HG03521 (cell line): ENCODE data around the gene AKAP1.

Experiments
- ATAC-seq: cut with Tn5 transposase; IDR thresholded peaks from one replicate; pipeline ENCODE4 v1.9.1; 2021; ENCODE audit warnings: mild to moderate bottlenecking, moderate library complexity; ENCODE audit not compliant: unreplicated experiment

The AKAP1 gene

DNA sequence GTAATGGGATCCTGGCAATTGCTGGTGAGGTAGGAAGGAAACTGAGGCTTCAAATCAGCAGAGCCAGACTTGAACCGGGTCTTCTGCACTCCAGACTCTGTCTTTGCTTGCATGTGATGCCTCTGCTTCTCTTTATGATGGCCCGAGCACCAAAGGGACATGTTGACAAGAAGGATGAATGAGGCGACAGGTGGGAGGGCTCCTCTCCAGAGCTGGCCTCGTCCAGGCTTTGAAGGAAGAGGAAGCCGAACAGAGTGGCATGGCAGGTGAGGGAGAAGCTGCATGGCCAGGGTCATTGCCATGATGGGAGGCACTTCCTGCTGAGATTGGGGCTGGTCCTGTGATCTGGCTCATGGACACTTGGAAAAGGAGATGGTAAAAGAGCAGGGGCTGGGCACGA, 40.8 kb downstream of the AKAP1 start:
- no peak for ATAC-seq

DNA sequence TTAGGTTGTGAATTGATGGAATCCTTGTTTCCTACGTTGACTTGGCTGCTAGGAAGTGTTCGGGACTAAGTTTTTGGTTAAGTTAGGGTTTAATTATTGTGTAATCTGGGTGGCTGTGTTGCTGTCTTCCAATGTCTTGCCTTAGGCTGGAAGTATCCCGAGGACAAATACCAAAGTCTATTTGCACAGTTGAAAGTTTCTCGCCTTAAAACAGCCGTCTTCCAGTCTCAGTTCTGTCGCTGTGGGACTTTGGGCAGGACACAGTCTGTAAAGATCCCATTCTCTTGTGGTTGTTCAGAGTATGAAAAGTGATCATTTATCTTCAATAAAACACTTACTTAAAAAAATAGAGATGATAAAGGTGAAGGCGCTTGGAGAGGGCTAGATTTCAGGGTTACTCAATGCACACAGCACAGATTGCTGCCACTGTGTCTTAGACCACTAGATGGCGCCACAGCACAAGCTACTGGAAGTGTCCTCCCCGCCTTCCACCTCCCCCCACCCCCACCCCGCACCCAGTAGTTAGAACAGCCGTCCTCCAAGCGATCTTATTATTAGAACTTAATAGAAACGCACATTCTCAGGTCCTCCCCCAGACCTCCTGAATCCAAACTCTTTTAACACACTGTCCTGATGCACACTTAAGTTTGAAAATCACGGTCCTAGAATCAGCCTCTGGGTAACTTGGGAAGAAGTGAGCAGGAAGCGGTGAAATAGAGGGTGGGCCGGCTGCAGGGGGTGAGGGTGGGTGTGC, 45.8 kb downstream of the AKAP1 start:
- no peak for ATAC-seq

DNA sequence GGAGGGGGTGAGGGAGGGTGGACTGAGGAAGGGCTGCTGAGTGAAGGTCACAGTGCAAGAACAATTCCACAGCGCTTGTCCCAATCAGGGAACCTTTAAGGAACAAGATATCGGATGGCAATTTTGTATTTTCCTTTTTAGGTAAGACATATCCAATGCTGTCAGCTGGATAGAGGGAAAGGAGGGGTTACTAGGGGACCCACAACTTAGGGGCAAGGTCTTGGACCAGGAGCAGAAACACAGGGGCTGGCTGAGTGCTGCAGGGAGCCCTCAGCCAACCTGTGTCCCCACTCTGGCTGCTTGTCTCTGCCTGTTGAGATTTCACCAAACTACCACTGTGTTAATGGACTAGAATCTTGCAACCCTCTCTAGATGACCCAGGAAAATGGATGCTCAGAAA, 47.6 kb downstream of the AKAP1 start:
- no peak for ATAC-seq

DNA sequence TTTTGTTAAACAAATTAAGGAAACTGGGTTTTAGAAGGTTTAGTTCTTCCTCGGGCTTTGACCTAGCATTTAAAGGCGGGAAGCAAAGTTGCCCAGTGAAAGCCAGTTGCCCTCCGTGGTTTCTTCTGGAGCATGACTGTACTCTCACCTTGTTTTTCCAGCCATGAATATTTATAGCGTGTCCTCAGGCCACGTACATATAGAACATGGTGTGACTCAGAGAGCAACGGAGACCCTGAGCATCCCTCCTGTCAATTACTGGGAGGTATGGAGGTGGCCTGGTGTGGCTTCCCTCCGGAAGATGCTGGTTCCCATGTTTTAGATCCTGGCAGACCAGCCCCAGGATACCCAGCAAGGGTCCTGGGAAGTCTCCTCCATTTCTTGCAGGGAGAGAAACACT, 48.4 kb downstream of the AKAP1 start:
- no peak for ATAC-seq

DNA sequence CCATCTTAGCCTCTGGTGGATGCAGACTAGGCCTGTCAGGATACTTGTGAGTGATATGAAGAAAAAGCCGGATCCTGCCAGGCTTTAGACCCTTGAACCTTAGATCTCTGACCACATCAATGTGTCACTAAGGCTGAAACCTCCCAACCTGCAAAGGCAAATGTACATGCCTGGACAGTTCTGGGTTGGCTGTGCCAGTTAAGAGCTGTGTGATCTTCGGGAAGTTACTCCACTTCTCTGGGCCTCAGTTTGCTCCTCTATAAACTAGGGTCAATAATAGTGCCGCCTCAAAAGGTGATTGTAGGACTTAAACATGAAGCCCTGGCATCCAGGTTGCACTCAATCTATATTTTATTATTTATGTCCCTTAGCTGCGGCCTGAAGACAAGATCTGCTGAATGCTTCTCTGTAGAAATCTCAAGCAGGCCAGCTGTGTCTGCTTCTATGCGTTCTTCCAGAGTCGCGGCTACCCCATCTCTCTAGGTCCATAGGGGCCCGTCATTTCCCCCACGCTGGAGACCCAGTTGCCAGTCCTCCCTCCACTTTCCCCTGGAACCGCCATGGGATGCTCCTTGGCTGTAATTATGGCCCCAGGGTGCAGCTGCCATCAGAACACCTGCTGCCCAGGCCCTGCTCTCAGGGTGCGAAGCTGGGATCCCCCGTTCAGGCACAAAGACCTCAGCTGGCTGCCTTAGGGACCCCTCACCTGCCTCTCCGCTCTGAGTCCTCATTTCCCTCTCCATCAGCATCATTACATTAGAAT, 50.2 kb downstream of the AKAP1 start:
- no peak for ATAC-seq

DNA sequence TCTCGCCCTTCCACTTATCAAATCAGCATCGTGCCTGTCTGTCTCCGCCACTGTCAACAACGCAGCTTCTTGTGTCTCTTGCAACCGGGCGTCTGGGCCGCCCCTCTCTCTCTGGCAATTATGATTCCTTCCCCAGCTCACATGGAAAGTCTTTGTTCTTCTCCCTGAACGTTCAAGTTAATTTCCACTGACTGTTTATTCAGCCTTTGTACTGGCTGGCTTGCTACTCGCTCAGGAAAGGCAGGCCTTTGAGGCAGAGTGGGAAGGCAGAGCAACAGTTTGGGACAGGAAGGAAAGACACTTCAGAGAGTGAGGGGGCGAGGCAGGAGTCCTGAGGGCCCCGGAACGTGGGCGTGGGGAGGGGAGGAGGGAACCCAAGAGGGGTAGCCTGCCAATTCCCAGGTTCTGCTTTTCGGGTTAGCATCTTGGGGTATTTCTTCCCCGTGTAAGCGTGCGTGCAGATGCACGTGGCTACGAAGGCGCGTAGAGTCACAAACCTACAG, 50.8 kb downstream of the AKAP1 start:
- no peak for ATAC-seq

DNA sequence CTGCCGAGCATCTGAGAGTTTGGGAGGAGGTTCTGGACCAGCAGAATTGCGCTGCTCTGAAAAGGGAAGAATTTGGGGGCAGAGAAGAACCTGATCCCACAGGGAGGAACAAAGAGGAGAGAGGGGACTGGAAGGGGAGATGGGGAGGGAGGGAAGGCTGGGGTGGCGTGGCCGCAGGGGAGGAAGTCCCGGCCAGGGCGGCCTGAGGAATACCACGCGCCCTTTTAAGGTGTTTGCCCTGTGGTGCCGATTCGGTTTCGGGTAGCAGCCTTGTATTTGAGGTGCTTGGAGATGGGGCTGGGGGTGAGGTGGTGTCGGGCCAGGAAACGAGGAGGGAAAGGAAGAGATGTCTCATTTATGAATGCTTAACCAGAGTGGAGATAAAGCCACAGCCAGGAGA, 51.3 kb downstream of the AKAP1 start:
- no peak for ATAC-seq

DNA sequence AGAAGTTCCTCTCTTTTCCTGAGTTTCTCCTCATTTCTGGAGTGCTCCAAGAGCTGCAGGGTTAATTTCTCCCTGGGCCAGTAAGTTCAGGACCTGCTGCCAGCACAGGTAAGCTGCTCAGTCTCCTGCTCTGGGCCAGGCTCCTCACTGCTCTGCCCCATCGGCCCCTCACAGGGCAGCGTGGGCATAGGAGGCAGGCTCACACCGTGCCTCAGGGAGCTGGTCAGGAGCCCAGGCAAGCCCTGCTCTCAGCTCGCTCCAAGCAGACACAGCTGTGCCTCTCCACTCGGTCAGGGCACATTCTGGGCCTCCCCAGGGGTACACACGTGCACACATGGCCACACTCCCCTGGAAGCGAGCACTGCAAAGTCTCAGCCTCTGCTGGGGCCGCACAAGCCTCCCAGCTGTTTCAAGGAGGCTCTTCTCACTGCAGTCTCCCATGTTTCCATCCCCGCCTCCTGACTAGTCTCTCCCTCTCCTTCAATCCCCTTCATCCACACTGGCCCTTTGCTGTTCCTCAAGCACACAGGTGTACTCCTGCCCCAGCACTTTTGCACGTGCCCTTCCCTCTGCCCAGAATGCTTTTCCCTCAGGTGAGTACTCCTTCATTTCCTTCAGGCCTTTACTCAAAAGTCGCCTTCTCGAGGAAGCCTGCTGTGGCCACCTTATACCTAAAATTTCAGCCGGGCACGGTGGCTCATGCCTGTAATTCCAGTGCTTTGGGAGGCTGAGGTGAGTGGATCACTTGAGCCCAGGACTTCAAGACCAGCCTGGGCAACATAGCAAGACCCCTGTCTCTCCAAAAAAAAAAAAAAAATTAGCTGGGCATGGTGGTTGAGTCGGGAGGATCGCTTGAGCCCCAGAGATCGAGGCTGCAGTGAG, 53.2 kb downstream of the AKAP1 start:
- no peak for ATAC-seq

DNA sequence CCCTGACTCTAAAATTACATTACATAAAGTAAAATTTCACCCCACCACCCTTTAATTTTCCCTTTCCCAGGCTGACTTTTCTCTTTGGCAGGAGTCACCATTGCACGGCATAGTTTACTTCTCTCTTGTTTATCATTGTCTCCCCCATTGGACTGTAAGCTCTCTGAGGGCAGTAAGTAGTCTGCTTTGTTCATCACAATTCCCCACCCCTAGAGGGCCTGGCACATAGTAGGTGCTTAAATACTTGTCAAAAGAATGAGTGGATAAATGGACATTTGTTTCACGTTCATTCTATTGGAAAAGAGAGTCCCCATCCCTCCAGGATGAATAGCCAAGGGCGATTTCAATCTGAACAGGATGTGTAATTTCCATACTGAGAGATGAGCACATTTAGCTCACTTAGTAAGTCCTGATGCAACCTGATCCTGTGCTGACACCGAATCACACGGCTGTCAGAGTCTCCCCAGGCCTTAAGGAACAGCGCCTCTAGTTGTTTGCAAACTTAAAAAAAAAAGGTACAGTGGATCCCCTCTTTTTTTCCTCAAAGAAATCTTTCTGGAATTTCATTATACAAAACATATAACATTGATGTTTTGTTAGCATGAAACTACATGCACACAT, 54.0 kb downstream of the AKAP1 start:
- no peak for ATAC-seq

DNA sequence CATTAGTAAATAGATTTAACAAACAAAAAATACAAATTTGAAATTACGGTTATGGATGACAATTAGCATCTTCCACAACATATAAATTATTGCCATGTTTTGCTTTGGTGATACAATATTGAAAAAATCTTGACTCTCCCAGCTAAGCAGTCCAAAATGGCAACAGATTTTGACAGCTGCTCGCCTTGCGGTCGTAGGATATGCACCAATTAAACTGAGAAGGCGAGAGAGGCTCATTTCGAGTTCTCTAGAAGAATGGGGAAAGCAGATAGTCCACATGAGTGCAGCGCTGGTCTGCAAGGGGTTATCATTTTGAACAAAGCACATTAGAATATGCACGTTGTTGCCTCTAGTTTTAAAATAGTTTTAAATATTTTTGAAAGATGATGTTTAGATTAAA, 55.3 kb downstream of the AKAP1 start:
- no peak for ATAC-seq

DNA sequence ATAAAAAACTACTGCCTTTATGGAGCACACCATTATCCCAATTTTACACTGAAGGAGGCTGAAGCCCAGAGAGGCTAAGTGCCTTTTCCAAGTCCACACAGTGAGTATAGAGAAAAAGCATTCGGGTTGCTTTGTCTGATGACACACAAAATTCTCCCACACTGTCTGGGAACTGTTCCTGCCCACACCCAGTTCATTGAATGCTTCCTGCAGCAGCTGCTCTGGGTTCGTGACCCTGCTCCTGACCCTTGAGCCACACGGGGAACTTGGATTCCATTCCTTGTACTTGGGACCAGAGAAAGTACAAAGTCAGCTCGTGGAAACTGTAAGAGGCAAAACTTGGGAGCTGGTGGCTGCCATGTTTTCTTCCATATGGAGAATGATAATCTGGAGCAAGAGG, 57.9 kb downstream of the AKAP1 start:
- no peak for ATAC-seq

DNA sequence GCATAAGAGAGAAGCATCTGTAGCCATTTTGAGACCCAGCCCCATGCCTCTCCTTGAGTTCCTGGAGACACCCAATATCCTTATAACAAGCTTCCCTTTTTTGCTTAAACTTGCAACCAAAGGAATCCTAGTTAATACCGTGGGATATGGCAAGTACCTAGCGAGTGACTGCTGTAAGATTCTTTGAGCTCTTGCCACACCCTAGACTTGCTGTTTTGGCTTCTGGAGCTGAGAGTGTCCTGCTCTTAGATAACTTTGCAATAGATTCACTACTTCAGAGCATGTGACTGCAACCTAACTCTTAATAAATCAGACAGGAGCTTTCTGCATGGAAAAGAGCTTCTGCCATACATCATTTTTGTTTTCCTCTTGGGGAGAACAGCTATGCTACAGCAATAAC, 58.3 kb downstream of the AKAP1 start:
- no peak for ATAC-seq

DNA sequence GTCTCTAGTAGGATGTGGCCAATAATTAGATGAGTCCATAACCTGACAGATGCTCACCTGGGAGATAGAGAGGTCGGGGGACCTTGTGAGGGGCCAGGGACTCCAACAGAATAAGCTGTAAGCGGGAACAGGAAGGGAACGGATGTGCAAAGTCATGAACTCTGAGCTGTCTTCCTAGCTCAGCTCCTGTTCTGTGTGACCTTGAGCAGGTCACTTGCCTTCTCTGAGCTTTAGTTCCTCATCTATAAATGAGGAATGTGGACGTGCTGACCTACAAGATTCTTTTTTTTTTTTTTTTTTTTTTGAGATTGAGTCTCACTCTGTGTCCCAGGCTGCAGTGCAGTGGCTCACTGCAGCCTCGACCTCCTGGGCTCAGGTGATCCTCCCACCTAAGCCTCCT, 58.9 kb downstream of the AKAP1 start:
- no peak for ATAC-seq

DNA sequence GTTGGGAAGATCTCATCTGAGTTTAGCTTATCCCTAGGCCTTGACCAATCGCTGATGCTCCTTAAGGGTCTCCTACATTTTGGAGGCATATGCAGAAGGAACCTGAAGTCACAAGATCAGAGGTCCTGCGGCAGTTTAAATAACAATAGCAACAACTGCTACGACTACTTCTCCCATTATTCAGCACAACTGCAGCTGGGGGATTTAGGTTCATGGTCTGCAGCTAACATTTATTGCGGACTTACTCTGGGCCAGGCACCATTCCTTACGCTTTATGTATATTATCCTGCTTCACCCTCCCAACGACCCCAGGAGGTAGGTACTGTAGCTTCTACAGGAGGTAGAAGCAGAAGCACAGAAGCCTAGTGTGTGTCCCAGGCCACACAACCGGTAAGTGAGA, 59.5 kb downstream of the AKAP1 start:
- ATAC-seq, result no peak

DNA sequence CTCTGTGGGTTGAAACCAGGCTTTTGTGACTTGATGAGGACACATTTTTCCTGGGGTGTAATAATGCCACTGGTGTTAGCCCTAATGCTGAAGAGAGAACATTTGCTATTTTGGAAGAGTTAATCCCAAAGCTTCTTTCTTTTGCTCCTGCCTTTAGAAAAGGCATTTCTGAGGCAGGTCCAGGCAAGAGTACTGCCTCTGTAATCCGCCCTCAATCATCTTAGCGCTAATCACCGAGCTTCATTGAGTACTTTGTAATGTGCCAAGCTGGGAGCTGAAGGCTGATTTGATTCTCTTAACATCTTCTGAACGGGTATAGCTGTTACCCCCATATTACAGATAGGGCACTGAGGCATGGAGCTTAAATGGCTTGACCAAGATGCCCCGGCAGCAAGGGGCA, 60.3 kb downstream of the AKAP1 start:
- ATAC-seq, result no peak

DNA sequence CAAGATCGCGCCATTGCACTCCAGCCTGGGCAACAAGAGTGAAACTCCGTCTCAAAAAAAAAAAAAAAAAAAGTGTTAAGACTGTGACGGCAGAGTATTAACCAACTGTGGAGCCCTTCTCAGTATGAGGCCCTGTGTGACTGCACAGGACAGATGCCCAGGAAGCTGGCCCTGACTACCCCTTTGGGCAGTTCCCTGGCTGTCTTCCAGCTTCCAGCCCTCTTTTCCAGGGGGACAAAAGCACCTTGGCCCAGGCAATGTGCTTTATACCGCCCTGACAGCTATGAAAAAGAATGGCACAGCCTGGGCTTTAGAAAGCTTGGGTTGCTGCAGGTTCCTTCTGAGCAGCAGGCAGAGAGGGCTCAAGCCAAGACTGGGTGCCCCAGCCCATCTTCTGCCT, 61.2 kb downstream of the AKAP1 start:
- ATAC-seq, result no peak

DNA sequence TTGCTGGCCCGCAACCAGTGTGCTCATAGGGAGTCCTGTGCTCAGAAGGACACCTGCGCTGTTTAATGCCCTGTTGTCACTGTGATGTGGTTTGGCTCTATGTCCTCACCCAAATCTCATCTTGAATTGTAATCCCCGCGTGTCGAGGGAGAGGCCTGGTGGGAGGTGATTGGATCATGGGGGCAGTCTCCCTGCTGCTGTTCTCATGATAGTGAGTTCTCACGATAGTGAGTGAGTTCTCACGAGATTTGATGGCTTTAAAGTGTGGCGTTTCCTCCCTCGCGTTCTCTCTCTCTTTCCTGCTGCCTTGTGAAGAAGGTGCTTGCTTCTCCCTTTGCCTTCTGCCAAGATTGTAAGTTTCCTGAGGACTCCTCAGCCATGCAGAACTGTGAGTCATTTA, 66.8 kb downstream of the AKAP1 start:
- no peak for ATAC-seq

DNA sequence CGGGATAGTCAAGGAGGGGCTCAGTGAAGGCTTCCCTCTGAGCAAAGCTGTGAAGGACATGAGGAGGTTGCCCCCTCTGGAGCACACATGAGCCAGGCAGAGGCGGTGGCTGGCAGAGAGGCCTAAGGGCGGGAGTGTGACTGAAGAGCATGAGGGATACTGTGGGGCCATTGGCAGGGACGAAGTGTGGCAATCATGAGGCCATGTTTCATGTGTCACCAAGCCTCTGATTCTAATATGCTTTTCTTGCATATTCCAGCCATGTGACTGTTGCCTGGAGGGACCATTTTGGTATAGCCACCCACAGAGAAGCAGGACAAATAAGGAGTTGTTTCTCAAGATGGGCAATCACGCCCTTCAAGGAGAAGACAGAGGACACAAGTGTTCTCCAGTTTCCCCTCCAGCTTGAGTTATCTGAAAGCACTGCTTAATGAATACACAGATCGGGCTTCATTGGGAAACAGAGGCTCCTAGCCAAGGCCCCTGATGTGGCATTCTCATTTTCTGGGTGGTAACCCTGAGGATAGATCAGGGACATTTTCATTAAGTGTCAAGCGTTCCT, 68.0 kb downstream of the AKAP1 start:
- no peak for ATAC-seq

DNA sequence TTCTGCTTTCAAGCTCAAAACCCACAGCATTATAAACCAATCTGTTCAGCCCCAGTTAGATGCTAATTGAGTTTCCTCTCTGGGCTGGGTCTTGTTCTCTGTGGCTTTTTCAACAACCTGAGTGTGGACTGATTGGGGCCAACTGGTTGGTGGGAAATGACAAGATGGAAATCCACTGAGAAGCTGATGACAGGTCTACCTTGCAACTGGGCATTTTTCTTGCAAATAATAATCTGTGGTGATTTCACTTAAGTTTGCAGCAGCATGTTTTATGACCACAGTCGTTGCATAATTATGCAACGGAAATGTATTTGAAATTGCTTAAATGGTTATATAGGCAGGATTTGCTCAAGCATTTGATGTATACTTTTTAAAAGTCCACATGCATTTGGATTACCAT, 69.9 kb downstream of the AKAP1 start:
- ATAC-seq, result no peak

DNA sequence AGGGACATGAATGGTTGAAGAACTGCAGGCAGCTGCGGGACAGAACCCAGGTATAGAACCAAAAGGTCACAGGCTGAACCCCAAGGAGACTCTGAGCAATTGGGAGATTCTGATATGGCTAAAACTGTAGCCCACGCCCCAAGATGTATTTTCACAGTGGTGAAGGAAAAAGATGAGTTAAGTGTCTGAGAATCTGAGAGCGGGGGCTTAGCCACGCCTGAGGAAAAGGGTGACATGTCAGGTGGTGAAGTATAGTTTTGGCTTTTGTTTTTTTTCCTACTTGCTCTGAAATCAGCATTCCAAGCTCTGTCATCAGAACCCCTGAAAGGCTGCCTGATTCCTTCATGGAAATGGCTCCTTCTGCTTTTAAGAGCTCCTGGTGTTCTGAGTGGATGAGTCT, 73.3 kb downstream of the AKAP1 start:
- no peak for ATAC-seq

DNA sequence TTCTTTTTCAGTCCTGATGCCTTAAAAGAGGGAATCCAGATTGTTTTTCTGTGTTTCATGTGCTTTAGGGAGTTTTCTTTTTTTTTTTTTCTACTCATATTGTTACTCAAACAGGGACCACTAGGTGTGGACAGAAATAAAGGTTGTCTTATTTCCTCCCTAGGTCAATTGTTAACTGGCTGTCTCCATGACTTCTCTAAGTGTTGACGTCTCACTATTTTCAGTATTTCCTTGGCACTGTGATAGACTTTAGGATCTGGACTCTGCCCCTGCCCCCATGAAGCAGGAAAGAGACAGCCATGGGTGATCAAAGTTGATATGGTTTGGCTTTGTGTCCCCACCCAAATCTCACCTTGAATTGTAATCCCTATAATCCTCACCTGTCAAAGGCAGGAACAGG, 73.7 kb downstream of the AKAP1 start:
- no peak for ATAC-seq
